ENCODE measurements around the gene NOP14. TPM values are rescaled to one million over a fixed set of nuclear protein-coding genes. Genes with fewer than 3 reads are reported as not detected.

Gene NOP14
- total RNA-seq, 1 experiment from 2014 or later: 33.6 TPM

- POLR2A ChIA-PET (ENCODE audit: unreplicated experiment): no interaction called here
- DNase-seq: no peak
- H4K20me1 ChIP-seq (ENCODE audit: insufficient read depth): peaks cover 12% of the 10 kb centered on the region
- peaks cover 9% of the 10 kb centered on the region; the same call in 1 of the 2 replicates for H3F3A ChIP-seq (ENCODE audit: insufficient read depth, low read depth)
- peaks cover 20% of the 10 kb centered on the region for H3K79me2 ChIP-seq (ENCODE audit: low read depth)
- H3K9me3 ChIP-seq (ENCODE audit: insufficient read depth, low read depth): no peaks in the 10 kb centered on the region
- no peak overlapping the region for H3K4me3 ChIP-seq
- H3K4me1 ChIP-seq (replicated peaks; ENCODE audit: insufficient read depth): peaks cover 14% of the 10 kb centered on the region
- H3K9me2 ChIP-seq (ENCODE audit: insufficient read depth): no peaks in the 10 kb centered on the region
- TF ChIP-seq EZH2 (IDR thresholded peaks at IDR 0.05; ENCODE audit: low read depth) (no peak), CTCF (conservative IDR thresholded peaks at IDR 0.05) (no peak)
- intact Hi-C loops (cut with micrococcal nuclease; ENCODE audit: unreplicated experiment): no loop called here
- no TSS peak for BruUV-seq (replicated peaks)
- CTCF ChIA-PET: no interaction called here
- H2AFZ ChIP-seq: no peak overlapping the region
- H3K36me3 ChIP-seq (ENCODE audit: low read depth): no peaks in the 10 kb centered on the region
- no peak overlapping the region for H3K27ac ChIP-seq
- H3K4me2 ChIP-seq: no peak overlapping the region
- H3K27me3 ChIP-seq (ENCODE audit: insufficient read depth, low read depth): no peaks in the 10 kb centered on the region
These were observed 2.1 kb upstream of the NOP14 start for GRCh38 chr4:2965262-2965661.

- CTCF ChIA-PET: interaction anchor here (0.7 kb wide), 1 partner anchor 11 kb away, joined by 5 read pairs; no protein-coding TSS in a partner anchor
- intact Hi-C loops (cut with micrococcal nuclease; ENCODE audit: unreplicated experiment): no loop called here
- Histone ChIP-seq H2AFZ (no peak overlapping the region), H3K4me3 (peak overlapping the region; percentile 94; the same call in 1 of the 2 replicates), H4K20me1 (ENCODE audit: insufficient read depth) (peaks cover 17% of the 10 kb centered on the region), H3K9me2 (ENCODE audit: insufficient read depth) (no peaks in the 10 kb centered on the region), H3K9me3 (ENCODE audit: insufficient read depth, low read depth) (no peaks in the 10 kb centered on the region), H3K27ac (no peak overlapping the region), H3K4me1 (replicated peaks; ENCODE audit: insufficient read depth) (peaks cover 14% of the 10 kb centered on the region), H3K4me2 (peak overlapping the region; percentile 89; the same call in 1 of the 2 replicates), H3K79me2 (ENCODE audit: low read depth) (peaks cover 24% of the 10 kb centered on the region), H3F3A (ENCODE audit: insufficient read depth, low read depth) (peaks cover 9% of the 10 kb centered on the region; the same call in 1 of the 2 replicates), H3K27me3 (ENCODE audit: insufficient read depth, low read depth) (no peaks in the 10 kb centered on the region), H3K36me3 (ENCODE audit: low read depth) (no peaks in the 10 kb centered on the region)
- POLR2A ChIA-PET (ENCODE audit: unreplicated experiment): no interaction called here
- TF ChIP-seq CTCF (conservative IDR thresholded peaks at IDR 0.05) (no peak), EZH2 (IDR thresholded peaks at IDR 0.05; ENCODE audit: low read depth) (no peak)
- no peak for DNase-seq
- BruUV-seq (replicated peaks): no TSS peak
These were observed 1.6 kb upstream of the NOP14 start for GRCh38 chr4:2964706-2965258.

- DNase-seq: no peak
- H3K4me2 ChIP-seq: peak overlapping the region; percentile 89
- H2AFZ ChIP-seq: peak overlapping the region; percentile 93
- peaks cover 14% of the 10 kb centered on the region for H3K4me1 ChIP-seq (replicated peaks; ENCODE audit: insufficient read depth)
- H3F3A ChIP-seq (ENCODE audit: insufficient read depth, low read depth): peaks cover 9% of the 10 kb centered on the region; the same call in 1 of the 2 replicates
- peak overlapping the region; percentile 94 for H3K4me3 ChIP-seq
- no TSS peak for BruUV-seq (replicated peaks)
- H3K79me2 ChIP-seq (ENCODE audit: low read depth): peaks cover 30% of the 10 kb centered on the region
- no peaks in the 10 kb centered on the region for H3K9me2 ChIP-seq (ENCODE audit: insufficient read depth)
- H4K20me1 ChIP-seq (ENCODE audit: insufficient read depth): peaks cover 23% of the 10 kb centered on the region
- H3K27ac ChIP-seq: no peak overlapping the region
- no peaks in the 10 kb centered on the region for H3K36me3 ChIP-seq (ENCODE audit: low read depth)
- ChIA-PET CTCF (interaction anchor here (0.7 to 1.1 kb wide), 5 partner anchors 11 to 146 kb away, joined by 3 to 11 read pairs (median 4); no protein-coding TSS in a partner anchor), POLR2A (ENCODE audit: unreplicated experiment) (interaction anchor here (0.5 to 1.0 kb wide), 7 partner anchors 13 to 1387 kb away, joined by 3 to 21 read pairs (median 4); no protein-coding TSS in a partner anchor)
- intact Hi-C loops (cut with micrococcal nuclease; ENCODE audit: unreplicated experiment): loop anchor here (1.0 to 2.0 kb wide), 2 partner anchors 27 to 73 kb away; no protein-coding TSS in a partner anchor
- H3K27me3 ChIP-seq (ENCODE audit: insufficient read depth, low read depth): no peaks in the 10 kb centered on the region
- TF ChIP-seq CTCF (conservative IDR thresholded peaks at IDR 0.05) (no peak), EZH2 (IDR thresholded peaks at IDR 0.05; ENCODE audit: low read depth) (no peak)
- H3K9me3 ChIP-seq (ENCODE audit: insufficient read depth, low read depth): no peaks in the 10 kb centered on the region
These were observed 813 bp upstream of the NOP14 start for GRCh38 chr4:2963966-2964471.
